Kidney capillary endothelial cell (primary cell): ENCODE measurements around the gene DARS2.
A peak's percentile ranks its signal among the peaks of the same experiment; 100 is the strongest.
"Not testable (repeated sequence)": the region's sequence is repeated elsewhere in the genome, so short reads cannot be mapped to it uniquely, and the experiment has no call there.

Experiments
- DNase-seq: peaks from one replicate; pipeline ENCODE4 v3.0.0-alpha.2; 2018; ENCODE audit warnings: low spot score

DARS2 gene

GRCh38 chr1:173824315-173825081 lies at the start of gene DARS2, which contains the start of gene CENPL:
Gene DARS2 (plus strand): TSS chr1:173824673. CDS start chr1:173825230, 557 bp downstream.
Gene CENPL (minus strand): TSS chr1:173824883. CDS start chr1:173811299, 13,584 bp downstream.
- DNase-seq: peak; percentile 94

- DNase-seq: no peak
Observed at GRCh38 chr1:173775578-173776226, 48.8 kb upstream of the DARS2 start.

- DNase-seq: no peak
Observed at GRCh38 chr1:173779936-173780335, 44.5 kb upstream of the DARS2 start.

- DNase-seq: no peak
Observed at GRCh38 chr1:173784997-173785396, 39.5 kb upstream of the DARS2 start.

- no peak for DNase-seq
Observed at GRCh38 chr1:173789841-173790240, 34.6 kb upstream of the DARS2 start.

- DNase-seq: no peak
Observed at GRCh38 chr1:173798078-173798477, 26.4 kb upstream of the DARS2 start.

GRCh38 chr1:173799995-173800394 lies 24.5 kb upstream of the DARS2 start:
- not testable (repeated sequence) for DNase-seq

- no peak for DNase-seq
Observed at GRCh38 chr1:173802961-173803360, 21.5 kb upstream of the DARS2 start.

- not testable (repeated sequence) for DNase-seq
Observed at GRCh38 chr1:173813654-173814053, 10.8 kb upstream of the DARS2 start.

- no peak for DNase-seq
Observed at GRCh38 chr1:173818459-173818858, 6.0 kb upstream of the DARS2 start.

GRCh38 chr1:173821680-173822079 lies 2.8 kb upstream of the DARS2 start:
- DNase-seq: no peak

- DNase-seq: peak; percentile 7
Observed at GRCh38 chr1:173823781-173824314, 625 bp upstream of the DARS2 start.

GRCh38 chr1:173827611-173828010 lies 3.1 kb downstream of the DARS2 start:
- DNase-seq: no peak

GRCh38 chr1:173832748-173833147 lies 8.3 kb downstream of the DARS2 start:
- DNase-seq: no peak

GRCh38 chr1:173852105-173852504 lies 27.6 kb downstream of the DARS2 start:
- no peak for DNase-seq

- peak; percentile 82 for DNase-seq
Observed at GRCh38 chr1:173853074-173853473, 28.6 kb downstream of the DARS2 start.

GRCh38 chr1:173856014-173856413 lies 31.5 kb downstream of the DARS2 start:
- no peak for DNase-seq

GRCh38 chr1:173856903-173857302 lies 32.4 kb downstream of the DARS2 start:
- DNase-seq: no peak

- DNase-seq: no peak
Observed at GRCh38 chr1:173857363-173857917, 33.0 kb downstream of the DARS2 start.

GRCh38 chr1:173859547-173859946 lies 35.1 kb downstream of the DARS2 start:
- DNase-seq: not testable (repeated sequence)

- DNase-seq: no peak
Observed at GRCh38 chr1:173860065-173860464, 35.6 kb downstream of the DARS2 start.

- no peak for DNase-seq
Observed at GRCh38 chr1:173861731-173862145, 37.3 kb downstream of the DARS2 start.
